ENCODE data around the gene TTC28. TPM values are rescaled to one million over a fixed set of nuclear protein-coding genes. Genes with fewer than 3 reads are reported as not detected.

The TTC28 gene
- total RNA-seq, 1 donor from 2014 or later: 23.2 TPM

GRCh38 chr22:28379075-28379779 is 300.4 kb downstream of the TTC28 start:
- Histone ChIP-seq H3K4me3 (ENCODE audit: insufficient read depth, low read depth, low read length) (no peak overlapping the region), H3K27me3 (ENCODE audit: insufficient read depth, low read length) (no peaks in the 10 kb centered on the region), H3K9me3 (ENCODE audit: insufficient read depth, low read depth, low read length) (no peaks in the 10 kb centered on the region), H3K9ac (ENCODE audit: low read length) (no peak overlapping the region), H3K4me1 (ENCODE audit: insufficient read depth, low read length) (peaks cover 5% of the 10 kb centered on the region), H2AFZ (ENCODE audit: low read depth, low read length) (no peak overlapping the region), H3K4me2 (ENCODE audit: low read length) (no peak overlapping the region), H3K27ac (ENCODE audit: low read depth, low read length) (no peak overlapping the region), H3K36me3 (ENCODE audit: insufficient read depth, low read length) (no peaks in the 10 kb centered on the region), H3K79me2 (ENCODE audit: insufficient read depth, low read length) (no peaks in the 10 kb centered on the region), H4K20me1 (ENCODE audit: insufficient read depth, low read length) (peaks cover 3% of the 10 kb centered on the region)
- Mint-ChIP-seq H3K9me3 (ENCODE audit: unreplicated experiment) (no peaks in the 10 kb centered on the region), H3K27ac (ENCODE audit: unreplicated experiment) (no peak overlapping the region), H3K27me3 (ENCODE audit: low read depth, unreplicated experiment) (no peaks in the 10 kb centered on the region), H3K4me3 (ENCODE audit: unreplicated experiment) (no peak overlapping the region), H3K4me1 (ENCODE audit: low read depth, unreplicated experiment) (peaks cover 6% of the 10 kb centered on the region), H3K36me3 (ENCODE audit: low read depth, unreplicated experiment) (peaks cover 4% of the 10 kb centered on the region)
- TF ChIP-seq CTCF (IDR thresholded peaks at IDR 0.05; ENCODE audit: insufficient read depth, low read depth, low read length) (no peak), EZH2 (IDR thresholded peaks at IDR 0.05; ENCODE audit: insufficient read depth, low read length) (no peak)
- no peak for DNase-seq (ENCODE audit: low read depth)
- peak; percentile 9 for FAIRE-seq

GRCh38 chr22:28375761-28376534 is 303.7 kb downstream of the TTC28 start:
- H3K27ac ChIP-seq (ENCODE audit: low read depth, low read length): no peak overlapping the region
- Mint-ChIP-seq H3K4me3 (ENCODE audit: unreplicated experiment) (no peak overlapping the region), H3K27me3 (ENCODE audit: low read depth, unreplicated experiment) (no peaks in the 10 kb centered on the region), H3K9me3 (ENCODE audit: unreplicated experiment) (no peaks in the 10 kb centered on the region), H3K4me1 (ENCODE audit: low read depth, unreplicated experiment) (peaks cover 11% of the 10 kb centered on the region), H3K27ac (ENCODE audit: unreplicated experiment) (no peak overlapping the region), H3K36me3 (ENCODE audit: low read depth, unreplicated experiment) (no peaks in the 10 kb centered on the region)
- no peak overlapping the region for H2AFZ ChIP-seq (ENCODE audit: low read depth, low read length)
- H3K4me2 ChIP-seq (ENCODE audit: low read length): no peak overlapping the region
- no peak overlapping the region for H3K4me3 ChIP-seq (ENCODE audit: insufficient read depth, low read depth, low read length)
- TF ChIP-seq CTCF (IDR thresholded peaks at IDR 0.05; ENCODE audit: insufficient read depth, low read depth, low read length): no peak
- no peak for TF ChIP-seq EZH2 (IDR thresholded peaks at IDR 0.05; ENCODE audit: insufficient read depth, low read length)
- no peaks in the 10 kb centered on the region for H3K27me3 ChIP-seq (ENCODE audit: insufficient read depth, low read length)
- FAIRE-seq (no peak), DNase-seq (ENCODE audit: low read depth) (no peak)
- no peak overlapping the region for H3K9ac ChIP-seq (ENCODE audit: low read length)
- H4K20me1 ChIP-seq (ENCODE audit: insufficient read depth, low read length): no peaks in the 10 kb centered on the region
- H3K79me2 ChIP-seq (ENCODE audit: insufficient read depth, low read length): no peaks in the 10 kb centered on the region
- no peaks in the 10 kb centered on the region for H3K36me3 ChIP-seq (ENCODE audit: insufficient read depth, low read length)
- no peaks in the 10 kb centered on the region for H3K4me1 ChIP-seq (ENCODE audit: insufficient read depth, low read length)
- no peaks in the 10 kb centered on the region for H3K9me3 ChIP-seq (ENCODE audit: insufficient read depth, low read depth, low read length)
